HPDE6-E6E7 (cell line): ENCODE data around the gene AP5B1.
"Not testable (repeated sequence)": the region's sequence is repeated elsewhere in the genome, so short reads cannot be mapped to it uniquely, and the experiment has no call there.

Experiments used
- DNase-seq: peaks from one replicate; pipeline ENCODE4 v3.0.0; 2011; ENCODE audit warnings: missing footprints; ENCODE audit errors: extremely low spot score

Gene AP5B1

DNA sequence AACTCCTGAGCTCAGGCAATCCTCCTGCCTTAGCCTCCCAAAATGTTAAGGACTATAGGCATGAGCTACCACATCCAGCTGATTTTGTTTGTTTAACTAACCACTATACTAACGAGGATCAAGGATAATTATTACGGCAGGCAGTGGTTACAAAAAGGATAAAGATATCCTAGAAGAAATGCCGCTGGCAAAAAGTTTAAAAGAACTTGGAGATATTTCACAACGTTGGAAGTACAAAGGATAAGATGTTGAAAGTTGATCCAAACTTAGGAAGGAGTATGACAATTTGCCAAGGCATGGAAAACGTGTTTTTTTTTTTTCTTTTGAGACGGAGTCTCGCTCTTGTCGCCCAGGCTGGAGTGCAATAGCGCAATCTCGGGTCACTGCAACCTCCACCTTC lies 13.4 kb downstream of the AP5B1 start:
- no peak for DNase-seq

DNA sequence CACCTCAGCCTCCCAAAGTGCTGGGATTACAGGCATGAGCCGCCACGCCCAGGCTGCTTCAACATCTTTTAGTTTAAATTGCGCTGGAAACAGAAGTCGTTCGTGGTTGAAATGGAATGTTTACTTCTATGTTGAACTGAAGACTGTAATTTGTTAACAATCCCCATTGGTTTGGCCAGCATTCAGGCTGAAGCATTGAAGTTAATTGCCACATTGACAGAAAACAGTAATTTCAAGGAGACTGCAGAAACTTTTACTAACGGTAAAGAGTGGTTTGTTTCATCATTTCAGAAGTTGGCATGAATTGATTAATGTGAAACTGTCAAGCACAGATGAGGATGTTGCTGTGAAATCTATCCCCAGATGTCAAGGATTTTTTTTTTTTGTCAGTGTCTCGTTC lies 14.2 kb downstream of the AP5B1 start:
- no peak for DNase-seq

DNA sequence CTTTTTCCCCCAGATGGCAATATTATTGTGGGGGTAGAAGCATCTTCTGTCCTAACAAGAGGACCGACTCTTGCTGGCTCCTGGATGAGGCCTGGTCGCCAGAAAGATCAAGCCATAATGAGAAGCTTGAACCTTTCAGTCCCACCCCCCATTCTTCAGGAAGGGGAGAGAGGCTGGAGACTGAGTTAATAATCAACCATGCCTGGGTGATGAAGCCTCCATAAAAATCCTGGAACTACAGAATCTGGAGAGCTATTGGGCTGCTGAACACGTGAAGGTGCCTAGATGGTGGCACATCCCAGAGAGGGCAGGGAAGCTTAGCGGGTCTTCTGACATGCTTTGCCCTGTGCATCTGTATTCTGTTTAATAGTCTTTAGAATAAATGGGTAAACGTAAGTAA lies 16.3 kb downstream of the AP5B1 start:
- DNase-seq = no peak

DNA sequence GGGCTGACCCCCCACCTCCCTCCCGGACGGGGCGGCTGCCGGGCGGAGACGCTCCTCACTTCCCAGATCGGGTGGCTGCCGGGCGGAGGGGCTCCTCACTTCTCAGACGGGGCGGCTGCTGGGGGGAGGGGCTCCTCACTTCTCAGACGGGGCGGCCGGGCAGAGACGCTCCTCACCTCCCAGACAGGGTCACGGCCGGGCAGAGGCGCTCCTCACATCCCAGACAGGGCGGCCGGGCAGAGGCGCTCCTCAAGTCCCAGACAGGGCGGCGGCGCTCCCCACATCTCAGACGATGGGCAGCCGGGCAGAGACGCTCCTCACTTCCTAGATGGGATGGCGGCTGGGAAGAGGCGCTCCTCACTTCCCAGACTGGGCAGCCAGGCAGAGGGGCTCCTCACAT lies 18.0 kb downstream of the AP5B1 start:
- DNase-seq = not testable (repeated sequence)

DNA sequence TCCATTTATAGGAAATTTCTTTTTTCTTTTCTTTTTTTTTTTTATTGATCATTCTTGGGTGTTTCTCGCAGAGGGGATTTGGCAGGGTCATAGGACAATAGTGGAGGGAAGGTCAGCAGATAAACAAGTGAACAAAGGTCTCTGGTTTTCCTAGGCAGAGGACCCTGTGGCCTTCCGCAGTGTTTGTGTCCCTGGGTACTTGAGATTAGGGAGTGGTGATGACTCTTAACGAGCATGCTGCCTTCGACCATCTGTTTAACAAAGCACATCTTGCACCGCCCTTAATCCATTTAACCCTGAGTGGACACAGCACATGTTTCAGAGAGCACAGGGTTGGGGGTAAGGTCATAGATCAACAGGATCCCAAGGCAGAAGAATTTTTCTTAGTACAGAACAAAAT lies 18.6 kb downstream of the AP5B1 start:
- DNase-seq = not testable (repeated sequence)

DNA sequence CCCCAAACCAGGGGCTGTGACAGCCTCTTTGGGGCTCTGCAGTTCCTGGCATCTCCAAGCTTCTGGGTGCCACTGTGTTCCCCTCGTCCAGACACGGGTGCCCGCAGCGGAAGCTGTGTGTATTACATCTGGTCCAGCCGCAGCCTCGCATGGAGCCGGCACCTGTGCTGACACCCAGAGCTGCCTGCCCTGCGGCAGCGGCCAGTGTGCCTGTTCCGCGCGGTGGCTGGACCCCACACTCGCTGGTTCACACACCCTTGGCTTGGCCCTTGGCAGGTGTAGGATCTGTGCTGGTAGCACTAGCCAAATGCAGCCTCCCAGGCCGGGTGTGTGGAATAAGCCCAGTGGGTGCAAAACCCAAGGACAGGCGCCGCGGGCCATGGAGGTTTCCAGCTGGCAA lies 35.7 kb downstream of the AP5B1 start:
- DNase-seq = no peak

DNA sequence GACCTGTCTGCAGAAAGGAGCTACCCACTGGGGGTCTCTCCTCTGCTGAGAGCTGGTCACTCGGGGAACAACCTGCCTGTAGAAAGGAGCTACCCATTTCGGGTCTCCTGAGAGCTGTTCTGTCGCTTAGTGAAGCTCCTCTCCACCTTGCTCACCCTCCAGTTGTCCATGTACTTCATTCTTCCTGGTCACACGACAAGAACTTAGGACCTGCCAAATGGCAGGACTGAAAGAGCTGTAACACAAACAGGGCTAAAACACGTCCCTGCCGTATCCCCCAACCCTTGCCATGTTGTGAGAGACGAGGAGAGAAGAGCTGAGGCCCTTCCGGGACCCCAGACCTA lies 36.1 kb downstream of the AP5B1 start:
- DNase-seq = no peak

DNA sequence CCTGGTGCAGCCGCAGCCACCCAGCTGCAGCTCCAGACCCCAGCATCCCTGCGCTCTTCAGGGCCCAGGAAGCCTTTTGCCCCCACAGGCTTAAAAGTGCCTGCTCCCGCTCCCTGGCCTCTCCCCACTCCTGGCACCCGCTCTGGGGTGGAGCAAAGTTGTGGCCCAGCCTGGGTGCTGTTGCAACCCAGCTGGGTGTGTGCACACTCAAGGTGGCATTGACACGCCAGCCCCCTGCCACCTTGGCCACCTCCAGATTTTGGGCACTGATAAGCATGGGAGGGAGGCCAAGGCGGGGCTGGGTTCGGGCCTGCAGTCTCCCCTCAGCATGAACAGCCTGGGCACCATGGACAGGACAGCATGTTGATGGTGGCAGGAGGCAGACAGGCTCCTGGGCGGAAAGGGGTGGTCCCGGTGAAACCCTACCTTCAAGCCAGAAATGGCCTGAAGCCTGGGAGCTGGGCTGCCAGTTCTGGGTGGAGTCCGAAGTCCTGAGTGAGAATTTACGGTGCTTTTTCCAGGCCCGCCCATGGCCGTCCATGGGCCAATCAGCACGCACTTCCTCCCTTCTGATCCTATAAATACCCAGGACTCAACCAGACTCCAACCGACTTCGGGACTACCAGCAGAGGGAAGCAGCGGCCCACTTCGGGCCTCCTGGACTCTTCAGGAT lies 36.6 kb downstream of the AP5B1 start:
- no peak for DNase-seq

DNA sequence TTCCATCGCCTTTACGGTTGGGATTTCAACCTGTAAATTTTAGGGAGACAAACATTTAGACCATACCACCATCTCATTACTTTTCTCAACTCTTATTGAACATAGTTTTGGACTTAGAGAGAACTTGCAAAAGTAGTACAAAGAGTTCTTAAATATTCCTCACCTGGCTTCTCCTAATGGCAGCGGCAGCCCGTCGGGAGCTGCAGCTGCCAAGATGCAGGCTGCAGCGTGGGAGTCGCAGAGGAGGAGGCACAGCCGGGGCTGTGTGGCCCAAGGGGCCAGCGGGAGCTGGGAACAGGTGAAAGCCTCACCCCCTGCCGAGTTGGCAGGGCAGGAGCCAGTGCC lies 37.1 kb downstream of the AP5B1 start:
- DNase-seq = no peak

DNA sequence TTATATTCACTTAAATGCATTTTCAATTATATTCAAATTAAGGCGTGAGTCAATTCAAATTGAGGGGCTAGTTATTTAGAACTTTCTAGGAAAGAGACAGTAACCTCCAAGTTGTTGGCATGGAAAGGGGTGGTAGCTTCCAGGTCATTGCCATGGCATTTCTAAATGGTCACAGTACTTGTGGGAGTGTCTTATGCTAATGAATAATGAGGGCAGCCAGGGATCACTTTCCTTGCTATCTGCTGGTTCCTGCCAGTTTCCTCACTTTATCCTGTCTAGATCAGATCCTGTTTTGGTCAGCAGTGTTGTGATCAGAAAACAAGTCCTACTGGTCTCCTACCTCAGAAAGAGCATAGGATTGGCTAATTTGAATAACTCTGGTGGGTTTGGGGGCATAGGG lies 38.4 kb downstream of the AP5B1 start:
- DNase-seq = no peak

DNA sequence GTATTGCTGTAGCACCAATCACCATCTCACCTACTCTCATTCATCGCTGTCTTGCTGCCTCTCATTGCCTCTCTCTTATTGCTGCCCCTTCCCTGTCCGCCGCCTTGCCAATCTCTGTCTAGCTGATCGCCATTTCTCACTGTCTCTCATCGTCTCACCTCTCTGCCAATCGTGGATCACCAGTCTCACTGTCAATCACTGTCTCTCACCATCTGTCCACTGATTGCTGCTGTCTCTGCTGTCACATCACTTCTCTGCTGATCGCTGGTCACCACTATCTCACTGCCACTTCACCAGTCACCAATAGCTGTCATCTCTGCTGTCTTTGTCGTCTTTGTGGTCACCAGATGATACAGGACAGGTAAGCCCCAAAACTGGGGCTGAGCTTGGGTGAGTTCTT lies 39.6 kb downstream of the AP5B1 start:
- DNase-seq = no peak

DNA sequence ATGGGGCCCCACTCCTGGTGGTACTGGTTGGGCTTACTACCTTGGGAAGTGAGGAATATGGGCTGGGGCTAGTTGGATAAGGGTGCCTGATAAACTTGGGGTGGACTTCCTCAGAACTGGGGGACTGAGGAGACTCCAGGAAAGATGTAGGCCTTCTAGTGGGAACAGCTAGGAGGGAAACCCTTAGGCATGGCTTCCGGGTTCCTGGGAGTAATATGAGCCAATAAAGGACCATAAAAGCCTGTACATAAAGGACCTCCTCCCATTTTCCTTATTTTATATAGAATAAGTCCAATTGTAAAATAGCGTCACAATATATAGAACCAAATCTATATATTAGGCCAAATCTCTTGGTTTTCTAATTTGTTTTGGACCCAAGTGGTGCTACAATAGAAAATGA lies 41.8 kb downstream of the AP5B1 start:
- no peak for DNase-seq

DNA sequence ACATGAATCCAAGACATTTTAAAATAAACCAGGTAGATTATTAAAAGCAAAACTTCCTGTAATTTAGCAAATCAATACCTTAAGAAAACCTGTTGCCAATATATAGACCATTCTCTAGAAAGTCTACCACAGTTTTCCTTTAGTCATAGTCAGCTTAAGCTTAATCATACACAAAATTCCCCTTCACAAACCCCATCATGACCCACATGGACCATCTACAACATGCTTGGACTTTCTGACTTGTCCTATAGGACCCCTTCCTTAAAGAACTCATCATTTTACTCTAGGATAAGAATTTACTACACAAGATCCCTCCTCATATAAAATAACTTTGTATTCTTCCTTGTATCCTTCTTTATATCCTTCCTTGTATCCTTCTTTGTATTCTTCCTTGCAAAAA lies 44.0 kb downstream of the AP5B1 start:
- DNase-seq = no peak

DNA sequence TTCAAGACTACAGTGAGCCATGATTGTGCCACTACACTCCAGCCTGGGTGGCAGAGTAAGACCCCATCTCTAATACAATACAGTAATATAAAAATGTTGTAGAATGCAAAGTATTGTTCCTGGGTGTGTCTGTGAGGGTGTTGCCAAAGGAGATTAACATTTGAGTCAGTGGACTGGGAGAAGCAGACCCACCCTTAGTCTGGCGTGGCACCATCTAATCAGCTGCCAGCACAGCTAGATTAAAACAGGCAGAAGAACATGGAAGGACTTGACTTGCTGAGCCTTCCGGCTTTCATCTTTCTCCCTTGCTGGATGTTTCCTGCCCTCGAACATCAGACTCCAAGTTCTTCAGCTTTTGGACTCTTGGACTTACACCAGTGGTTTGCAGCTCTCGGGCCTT lies 45.7 kb downstream of the AP5B1 start:
- DNase-seq = not testable (repeated sequence)

DNA sequence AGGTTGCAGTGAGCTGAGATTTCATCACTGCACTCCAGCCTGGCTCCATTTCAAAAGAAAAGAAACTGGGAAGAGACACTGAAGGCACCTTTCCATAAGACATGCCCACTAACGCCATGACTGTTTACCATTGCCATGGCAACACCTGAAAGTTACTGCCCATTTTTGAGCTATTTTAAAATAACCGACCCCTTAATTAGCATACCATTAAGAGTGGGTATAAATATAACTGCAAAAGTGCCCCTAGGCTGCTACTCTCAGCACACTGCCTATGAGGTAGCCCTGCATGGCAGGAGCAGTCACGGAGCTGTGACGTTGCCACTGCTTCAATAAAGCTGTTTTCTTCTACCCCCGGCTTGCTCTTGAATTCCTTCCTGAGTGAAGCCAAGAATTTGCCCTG lies 50.3 kb downstream of the AP5B1 start:
- no peak for DNase-seq

DNA sequence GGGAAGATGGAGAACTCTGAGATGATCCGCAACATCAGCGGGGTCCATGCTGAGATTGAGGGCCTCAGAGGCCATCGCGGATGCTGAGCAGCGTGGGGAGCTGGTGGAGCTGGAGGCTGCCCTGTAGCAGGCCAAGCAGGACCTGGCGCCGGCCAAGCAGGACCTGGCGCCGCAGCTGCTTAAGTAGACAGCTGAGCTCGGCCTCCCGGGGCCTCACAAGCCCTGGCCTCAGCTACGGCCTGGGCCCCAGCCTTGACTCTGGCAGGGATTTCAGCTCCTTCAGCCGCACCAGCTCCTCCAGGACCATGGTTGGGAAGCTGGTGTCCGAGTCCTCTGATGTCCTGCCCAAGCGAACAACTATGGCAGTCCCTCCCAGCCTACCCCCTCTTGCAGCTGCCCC lies 52.9 kb downstream of the AP5B1 start:
- no peak for DNase-seq

DNA sequence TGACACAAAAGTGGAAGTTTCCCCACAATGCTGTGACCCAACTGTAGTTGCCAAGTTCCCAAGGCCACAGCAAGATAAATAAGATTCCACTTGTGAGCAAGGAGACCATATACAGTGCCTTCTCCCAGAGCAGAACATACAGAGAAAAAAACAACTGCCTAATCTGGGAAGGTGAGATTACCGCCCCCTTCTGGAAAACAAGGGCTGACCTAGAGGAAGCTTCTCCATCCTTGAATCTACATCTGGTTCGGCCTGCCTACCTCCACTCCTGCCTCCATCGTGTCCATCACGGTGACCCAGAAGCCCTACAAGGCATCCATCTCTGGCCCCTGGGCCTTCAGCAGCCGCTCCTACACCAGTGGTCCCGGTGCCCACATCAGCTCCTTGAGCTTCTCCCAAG lies 54.1 kb downstream of the AP5B1 start:
- no peak for DNase-seq
